LNCAP (cell line): ENCODE data around the gene IL9.

Experiments
- CTCF ChIP-seq: fragments of 450-650 bp; IDR thresholded peaks from 2 replicates; pipeline ENCODE4 v1.5.1; 2017; ENCODE audit warnings: mild to moderate bottlenecking

The IL9 gene

GRCh38 chr5:135851915-135852845 lies 43.5 kb downstream of the IL9 start:
- TF ChIP-seq CTCF = no peak

- TF ChIP-seq CTCF = no peak
These were observed 44.3 kb downstream of the IL9 start for GRCh38 chr5:135851186-135851914.

GRCh38 chr5:135850671-135851070 lies 45.0 kb downstream of the IL9 start:
- no peak for TF ChIP-seq CTCF

- TF ChIP-seq CTCF = no peak
These were observed 45.4 kb downstream of the IL9 start for GRCh38 chr5:135850231-135850630.

GRCh38 chr5:135847976-135848375 lies 47.7 kb downstream of the IL9 start:
- no peak for TF ChIP-seq CTCF

- no peak for TF ChIP-seq CTCF
These were observed 49.3 kb downstream of the IL9 start for GRCh38 chr5:135846311-135846710.

GRCh38 chr5:135843571-135844337 lies 51.9 kb downstream of the IL9 start:
- no peak for TF ChIP-seq CTCF
